Thymus (tissue), 11 donors: Measurements from ENCODE around the gene LENG8. TPM values are rescaled to one million over a fixed set of nuclear protein-coding genes. Genes with fewer than 3 reads are reported as not detected.
"Not testable (repeated sequence)": the region's sequence is repeated elsewhere in the genome, so short reads cannot be mapped to it uniquely, and the experiment has no call there.

Experiments used
- DNase-seq, 9 donors: peaks; one replicate each; pipeline ENCODE4 v3.0.0-alpha.2; 2013; ENCODE audit warnings: low spot score in 9 of 9, low read depth in 6 of 9, missing footprints in 1 of 9
- H3K27ac ChIP-seq, 2 donors: one replicate each; pipeline ENCODE4 v1.5.1; 2013; ENCODE audit warnings: control low read depth in 1 of 2, low read depth in 1 of 2, low read length in 1 of 2, mild to moderate bottlenecking in 1 of 2, moderate library complexity in 1 of 2
- H3K27me3 ChIP-seq, 2 donors: one replicate each; pipeline ENCODE4 v1.5.1; 2013; ENCODE audit warnings: low read length in 1 of 2; ENCODE audit not compliant: control insufficient read depth in 2 of 2, insufficient read depth in 1 of 2
- H3K36me3 ChIP-seq, 2 donors: one replicate each; pipeline ENCODE4 v1.5.1; 2013; ENCODE audit warnings: low read length in 1 of 2, mild to moderate bottlenecking in 1 of 2, moderate library complexity in 1 of 2; ENCODE audit not compliant: control insufficient read depth in 2 of 2, insufficient read depth in 2 of 2
- H3K4me1 ChIP-seq, 2 donors: one replicate each; pipeline ENCODE4 v1.5.1; 2013; ENCODE audit warnings: low read length in 2 of 2; ENCODE audit not compliant: control insufficient read depth in 2 of 2, insufficient read depth in 2 of 2
- H3K4me3 ChIP-seq, 2 donors: one replicate each; pipeline ENCODE4 v1.5.1; 2013; ENCODE audit warnings: low read length in 2 of 2, control low read depth in 1 of 2, mild to moderate bottlenecking in 1 of 2
- H3K9me3 ChIP-seq, 2 donors: one replicate each; pipeline ENCODE4 v1.5.1; 2013; ENCODE audit warnings: low read length in 1 of 2, mild to moderate bottlenecking in 1 of 2; ENCODE audit not compliant: control insufficient read depth in 2 of 2, insufficient read depth in 1 of 2
- whole genome bisulfite sequencing: extraction: QIAGEN DNeasy Blood & Tissue Kit; methylation state at CpG from one replicate; pipeline ENCODE4 v1.1.7; 2013; 5-methylcytosine and 5-hydroxymethylcytosine counted together
- polyA plus RNA-seq: library from polyadenylated mRNA; stranded (reverse); fragments of 200-250 nt; gene quantifications from one replicate; pipeline ENCODE4 v1.2.3, GENCODE V29; 2013
- total RNA-seq: library from RNA; stranded (reverse); fragments of 120-200 nt; gene quantifications from one replicate; pipeline ENCODE4 v1.2.4, GENCODE V29; 2013
- donor health status: healthy.

LENG8 gene
- total and polyA plus RNA-seq, 2 donors, result 12.7 to 151 TPM

DNA sequence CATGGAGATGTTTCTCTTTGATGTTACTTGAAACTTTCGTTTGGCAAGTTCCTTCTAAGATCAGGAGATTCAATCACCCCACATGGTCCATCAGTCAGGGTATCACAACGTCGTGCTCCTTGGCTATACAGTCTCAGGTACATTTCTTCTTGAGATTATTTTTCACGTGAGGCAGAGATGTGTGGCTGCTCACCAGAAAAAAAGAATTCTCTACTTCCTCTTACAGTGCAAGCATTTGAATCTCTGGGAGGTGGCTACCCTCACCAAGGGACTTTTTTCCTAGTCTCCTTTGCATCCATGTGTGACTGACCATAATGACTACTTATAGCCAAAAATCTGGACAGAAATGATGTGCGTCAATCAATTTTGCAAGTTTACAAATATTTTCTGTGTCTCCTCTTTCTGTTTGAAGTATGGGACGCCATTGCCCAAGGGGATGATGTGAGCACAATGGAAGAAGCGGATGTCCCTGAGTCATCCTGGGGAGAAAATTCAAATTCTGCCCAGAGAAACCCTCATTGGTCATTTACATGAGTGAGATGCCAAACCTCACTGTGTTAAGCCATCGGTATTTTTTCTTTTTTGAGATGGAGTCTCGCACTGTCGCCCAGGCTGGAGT is 45.1 kb downstream of the LENG8 start:
- H3K36me3 ChIP-seq, result no peaks in the 10 kb centered on the region
- WGBS, result 74% methylated on average over 10 of the region's 10 CpGs
- no peak overlapping the region for H3K4me3 ChIP-seq
- peaks cover 2 to 7% of the 10 kb centered on the region in 2 donors for H3K27me3 ChIP-seq
- no peak overlapping the region for H3K27ac ChIP-seq
- H3K9me3 ChIP-seq, result no peaks in the 10 kb centered on the region
- DNase-seq, result no peak
- peaks cover 0 to 3% of the 10 kb centered on the region in 2 donors for H3K4me1 ChIP-seq

DNA sequence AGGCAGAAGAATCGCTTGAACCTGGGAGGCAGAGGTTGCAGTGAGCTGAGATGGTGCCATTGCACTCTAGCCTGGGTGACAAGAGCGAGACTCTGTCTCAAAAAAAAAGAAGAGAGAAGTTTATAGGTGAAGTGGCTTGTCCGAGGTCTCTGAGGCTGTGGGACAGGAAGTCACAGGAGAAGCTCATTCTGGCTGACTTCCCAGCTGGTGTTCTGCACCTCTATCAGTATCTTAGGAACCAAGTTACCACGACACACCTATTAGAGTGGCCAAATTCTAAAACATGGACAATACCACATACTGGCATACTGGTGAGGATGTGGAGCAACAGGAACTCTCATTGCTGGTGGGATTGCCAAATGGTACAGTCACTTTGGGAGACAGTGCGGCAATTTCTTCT is 46.3 kb downstream of the LENG8 start:
- not testable (repeated sequence) for H3K4me3 ChIP-seq, H3K9me3 ChIP-seq, DNase-seq, H3K4me1 ChIP-seq, H3K27ac ChIP-seq, H3K27me3 ChIP-seq, H3K36me3 ChIP-seq
- 39% methylated on average over 5 of the region's 5 CpGs for WGBS

DNA sequence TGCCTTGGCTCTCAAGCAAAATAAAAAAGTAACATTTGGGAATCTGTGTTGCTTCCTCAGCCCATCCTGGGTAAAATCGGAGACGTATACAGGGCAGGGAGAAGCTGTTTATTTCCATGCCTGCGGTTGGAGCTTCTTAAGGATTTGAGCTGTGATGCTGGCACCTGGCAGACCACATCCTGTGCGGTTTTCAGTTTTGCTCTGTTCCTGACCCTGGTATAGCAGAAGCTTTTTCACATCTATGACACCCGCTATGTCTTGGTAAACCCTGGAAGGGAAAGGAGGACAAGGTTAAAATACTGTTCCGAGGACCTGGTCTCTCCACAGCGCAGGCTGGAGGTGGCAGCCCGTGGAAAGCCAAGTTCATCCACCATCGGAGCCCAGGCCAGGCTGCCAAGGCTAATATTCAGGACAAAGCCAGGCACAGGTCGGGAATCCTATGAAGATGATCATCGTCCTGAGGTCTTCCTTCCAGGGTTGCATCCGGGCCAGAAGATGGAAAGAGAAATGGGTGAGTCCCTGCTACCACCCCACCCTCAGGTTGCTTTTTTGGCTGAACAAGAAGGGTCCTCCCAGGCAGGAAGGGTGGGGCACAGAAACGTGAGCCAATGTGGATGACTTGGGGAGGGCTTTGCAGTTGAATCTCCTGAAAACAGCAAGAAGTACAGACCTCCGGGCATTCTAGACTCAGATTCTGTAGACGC is 48.9 kb downstream of the LENG8 start:
- H3K27me3 ChIP-seq, result not testable (repeated sequence)

DNA sequence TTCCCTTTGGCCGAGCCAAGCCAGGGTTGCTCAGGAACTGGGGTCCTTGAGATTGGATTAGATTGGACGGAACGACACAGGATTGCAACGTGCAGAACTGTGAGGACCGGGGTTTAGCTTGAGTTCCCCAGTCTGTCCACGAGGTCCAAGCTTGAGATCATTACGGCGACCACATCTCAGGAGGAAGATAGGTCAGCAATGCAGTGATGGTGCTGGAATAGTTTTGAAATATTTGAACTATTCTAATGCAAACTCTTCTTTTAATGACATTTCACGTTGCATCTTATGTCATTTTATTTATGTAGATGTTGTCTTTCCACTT is 49.4 kb downstream of the LENG8 start:
- not testable (repeated sequence) for H3K36me3 ChIP-seq, H3K27ac ChIP-seq, DNase-seq, H3K9me3 ChIP-seq, H3K27me3 ChIP-seq, H3K4me1 ChIP-seq
- 65% methylated on average over 9 of the region's 9 CpGs for WGBS
- H3K4me3 ChIP-seq, result peak overlapping the region; percentile 16 to 21

More for the DNA sequence above, 48.9 kb downstream of the LENG8 start:
- not testable (repeated sequence) for H3K36me3 ChIP-seq, H3K9me3 ChIP-seq, H3K4me1 ChIP-seq
- WGBS, result 34% methylated on average over 9 of the region's 15 CpGs
- Histone ChIP-seq H3K4me3 (peak overlapping the region; percentile 16 to 21), H3K27ac (peak overlapping the region in 1 of 2 donors; percentile 52)
- DNase-seq, result peak in 2 of 9 donors; percentile 40 to 57

DNA sequence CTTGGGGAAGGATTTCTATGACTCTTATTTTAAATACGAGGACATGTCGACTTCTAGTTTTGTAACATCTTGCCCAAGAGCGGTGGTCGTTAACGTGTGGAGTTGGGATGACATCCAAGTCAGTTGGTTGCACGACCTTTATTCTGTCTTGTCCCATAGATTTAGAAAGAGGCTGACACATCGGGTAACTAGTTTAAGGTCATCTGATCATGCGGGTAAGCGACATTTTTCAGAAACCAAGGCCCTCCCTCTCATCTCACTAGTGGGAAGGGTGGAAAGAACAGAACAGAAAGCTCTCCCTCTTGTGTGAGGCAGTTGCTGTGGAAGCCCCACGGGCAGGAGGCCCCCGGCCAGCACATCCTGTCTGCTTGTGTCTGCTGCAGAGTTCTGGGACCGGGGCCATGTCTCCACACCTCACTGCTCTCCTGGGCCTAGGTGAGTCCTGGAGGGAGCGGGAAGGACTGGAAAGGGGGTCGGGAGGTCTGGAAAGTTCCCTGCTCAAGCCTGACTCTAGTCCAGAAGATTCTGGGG is 53.6 kb downstream of the LENG8 start, which contains the start of gene LAIR2:
Gene LAIR2 (plus strand): TSS at position 314 of the 531 bp plus-strand sequence. CDS start 88 bp downstream, at position 402.
- no peak for DNase-seq
- WGBS, result 55% methylated on average over 14 of the region's 14 CpGs
- H3K27me3 ChIP-seq, result no peaks in the 10 kb centered on the region
- H3K27ac ChIP-seq, result peak within 1 kb of the TSS in 1 of 2 donors; percentile 42
- no peaks in the 10 kb centered on the region for H3K9me3 ChIP-seq
- H3K4me3 ChIP-seq, result peak within 1 kb of the TSS in 1 of 2 donors; percentile 37
- peaks cover 0 to 5% of the 10 kb centered on the region in 2 donors for H3K4me1 ChIP-seq
- H3K36me3 ChIP-seq, result no peaks in the 10 kb centered on the region

DNA sequence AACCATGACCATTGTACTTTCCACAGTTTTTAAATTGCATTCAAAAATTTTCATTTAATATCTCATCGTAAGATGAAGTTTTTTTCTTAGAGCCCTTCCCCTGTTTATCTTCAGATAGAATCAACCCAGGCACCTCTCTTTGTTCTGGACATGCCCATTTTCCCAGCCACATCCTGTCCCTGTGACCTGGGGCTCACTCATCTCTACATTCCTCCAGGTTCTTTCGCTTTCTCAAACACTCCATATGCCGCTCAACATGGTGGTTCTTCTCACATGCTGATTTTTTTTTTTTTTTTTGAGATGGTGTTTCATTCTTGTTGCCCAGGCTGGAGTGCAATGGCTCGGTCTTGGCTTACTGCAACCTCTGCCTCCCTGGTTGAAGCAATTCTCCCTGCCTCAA is 56.5 kb downstream of the LENG8 start:
- not testable (repeated sequence) for H3K4me3 ChIP-seq, H3K27ac ChIP-seq, H3K9me3 ChIP-seq, DNase-seq, H3K4me1 ChIP-seq, H3K36me3 ChIP-seq, H3K27me3 ChIP-seq
- 89% methylated on average over 4 of the region's 4 CpGs for WGBS

DNA sequence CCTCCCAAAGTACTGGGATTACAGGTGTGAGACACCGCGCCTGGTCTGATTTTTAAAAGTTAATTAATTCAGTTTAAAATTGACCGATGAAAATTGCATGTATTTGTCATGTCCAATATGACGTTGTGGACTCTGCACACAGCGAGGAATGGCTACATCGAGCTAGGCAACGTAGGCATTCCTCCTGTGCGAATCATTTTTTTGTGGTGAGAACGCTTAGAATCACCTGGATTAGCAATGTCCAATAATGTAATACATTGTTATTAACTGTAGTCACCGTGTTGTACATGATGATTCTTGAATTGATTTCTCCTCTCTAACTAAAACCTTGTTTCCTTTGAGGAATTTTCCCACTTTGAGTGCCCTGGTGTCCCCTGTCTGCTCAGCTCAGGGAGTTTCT is 57.1 kb downstream of the LENG8 start:
- Histone ChIP-seq H3K27me3 (no peaks in the 10 kb centered on the region), H3K4me1 (peaks cover 0 to 2% of the 10 kb centered on the region in 2 donors), H3K36me3 (no peaks in the 10 kb centered on the region), H3K9me3 (no peaks in the 10 kb centered on the region), H3K4me3 (no peak overlapping the region), H3K27ac (no peak overlapping the region)
- no peak for DNase-seq
- 78% methylated on average over 10 of the region's 10 CpGs for WGBS

DNA sequence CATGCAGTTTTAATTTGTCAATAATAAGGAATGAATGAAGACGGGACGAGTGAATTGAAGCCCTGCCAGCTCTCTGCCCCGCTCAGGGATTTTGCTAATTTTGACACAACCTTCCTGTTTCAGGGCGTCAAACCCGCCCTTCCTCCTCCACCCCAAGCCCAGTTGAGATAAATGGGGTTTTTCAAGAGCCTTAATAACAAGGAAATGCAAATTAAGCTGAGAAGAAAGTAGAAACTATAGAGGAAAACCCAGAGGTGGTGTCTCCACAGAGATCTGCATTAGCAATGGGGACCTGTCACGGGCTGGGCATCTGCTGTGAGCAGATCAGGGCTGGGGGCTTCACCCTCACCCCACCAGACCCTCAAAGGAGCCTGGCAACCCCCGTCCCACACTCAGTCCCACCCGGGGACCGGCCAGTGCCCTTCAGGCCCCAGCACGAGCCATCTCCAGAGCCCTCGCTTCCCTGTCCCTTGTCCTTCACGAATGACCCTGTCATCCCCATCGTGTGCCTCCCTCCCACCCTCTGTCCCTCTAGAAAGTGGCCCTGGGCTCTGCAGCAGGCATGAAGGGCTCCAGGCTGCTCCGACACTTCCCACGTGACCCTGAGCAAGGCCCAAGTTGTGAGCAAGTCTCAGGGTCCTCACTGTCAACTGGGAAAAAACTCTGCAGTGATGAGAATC is 58.2 kb downstream of the LENG8 start:
- WGBS, result 80% methylated on average over 12 of the region's 15 CpGs
- DNase-seq, H3K4me3 ChIP-seq, H3K27me3 ChIP-seq, H3K27ac ChIP-seq, H3K9me3 ChIP-seq, H3K36me3 ChIP-seq, H3K4me1 ChIP-seq: not testable (repeated sequence)

DNA sequence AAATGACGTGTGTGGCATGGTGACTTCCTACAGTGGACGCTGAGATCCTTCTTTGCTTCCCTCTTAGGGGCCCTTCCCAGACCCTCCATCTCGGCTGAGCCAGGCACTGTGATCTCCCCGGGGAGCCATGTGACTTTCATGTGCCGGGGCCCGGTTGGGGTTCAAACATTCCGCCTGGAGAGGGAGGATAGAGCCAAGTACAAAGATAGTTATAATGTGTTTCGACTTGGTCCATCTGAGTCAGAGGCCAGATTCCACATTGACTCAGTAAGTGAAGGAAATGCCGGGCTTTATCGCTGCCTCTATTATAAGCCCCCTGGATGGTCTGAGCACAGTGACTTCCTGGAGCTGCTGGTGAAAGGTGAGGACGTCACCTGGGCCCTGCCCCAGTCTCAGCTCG is 58.8 kb downstream of the LENG8 start:
- H3K4me3 ChIP-seq, result no peak overlapping the region
- no peak for DNase-seq
- WGBS, result 86% methylated on average over 12 of the region's 12 CpGs
- no peaks in the 10 kb centered on the region for H3K36me3 ChIP-seq
- H3K9me3 ChIP-seq, result no peaks in the 10 kb centered on the region
- H3K27me3 ChIP-seq, result no peaks in the 10 kb centered on the region
- H3K4me1 ChIP-seq, result peaks cover 0 to 2% of the 10 kb centered on the region in 2 donors
- H3K27ac ChIP-seq, result no peak overlapping the region
